IMR-90 (cell line): ENCODE results near the gene PPP1CA. TPM values are rescaled to one million over a fixed set of nuclear protein-coding genes. Genes with fewer than 3 reads are reported as not detected.

Experiments used
- ATAC-seq: fragments of 200-7000 bp; cut with Tn5 transposase; 2 replicates; pipeline ENCODE4 v1.9.1; 2020; ENCODE audit warnings: low read depth, mild to moderate bottlenecking, moderate library complexity
- BruUV-seq: library from RNA; stranded (reverse); fragments of 400-500 nt; replicated peaks from 2 replicates; lab custom pipeline; 2021; lab: Mats Ljungman, UMichigan
- CTCF ChIA-PET: fragments of 300-600 bp; formaldehyde crosslinking; extraction: SDS; loops from one replicate; lab custom pipeline; 2021; ENCODE audit warnings: antibody characterized with exemption; lab: Yijun Ruan, JAX
- POLR2A ChIA-PET: fragments of 300-600 bp; sonication (Branson Sonifier 250); formaldehyde crosslinking; loops from one replicate; lab custom pipeline; 2022; ENCODE audit warnings: antibody characterized with exemption; ENCODE audit not compliant: unreplicated experiment; lab: Charles Lee
- DNase-seq: peaks from one replicate; pipeline ENCODE4 v3.0.0; 2013
- H2AFZ ChIP-seq: replicated peaks from 2 replicates; pipeline ENCODE3; 2013; ENCODE audit warnings: low read length, mild to moderate bottlenecking; ENCODE audit not compliant: poor library complexity
- H2AK5ac ChIP-seq: 2 replicates; pipeline ENCODE4 v1.6.1; 2013; ENCODE audit warnings: low read depth, low read length, inconsistent platforms
- H2AK9ac ChIP-seq: replicated peaks from 2 replicates; pipeline ENCODE3; 2013; ENCODE audit warnings: mild to moderate bottlenecking, low read depth, low read length, moderate library complexity; ENCODE audit not compliant: poor library complexity
- H2BK120ac ChIP-seq: 2 replicates; pipeline ENCODE4 v1.6.1; 2013; ENCODE audit warnings: low read depth, low read length, inconsistent platforms
- H2BK15ac ChIP-seq: 3 replicates; pipeline ENCODE4 v1.6.1; 2013; ENCODE audit warnings: low read depth, low read length, inconsistent platforms
- H2BK20ac ChIP-seq: 2 replicates; pipeline ENCODE4 v1.6.1; 2013; ENCODE audit warnings: low read depth, mild to moderate bottlenecking, inconsistent platforms, low read length, moderate library complexity
- H2BK5ac ChIP-seq: 2 replicates; pipeline ENCODE4 v1.6.1; 2013; ENCODE audit warnings: mild to moderate bottlenecking, low read depth, low read length, inconsistent platforms; ENCODE audit not compliant: poor library complexity, severe bottlenecking
- H3K14ac ChIP-seq: replicated peaks from 2 replicates; pipeline ENCODE4 v1.6.1; 2013; ENCODE audit warnings: low read depth, low read length, inconsistent platforms
- H3K18ac ChIP-seq: 2 replicates; pipeline ENCODE4 v1.6.1; 2013; ENCODE audit warnings: low read depth, low read length, control low read depth
- H3K23ac ChIP-seq: 2 replicates; pipeline ENCODE4 v1.6.1; 2013; ENCODE audit warnings: low read depth, low read length, inconsistent platforms
- H3K27ac ChIP-seq: 2 replicates; pipeline ENCODE4 v1.5.1; 2013; ENCODE audit warnings: mild to moderate bottlenecking, control low read depth, low read length; ENCODE audit not compliant: insufficient read depth
- H3K27me3 ChIP-seq: 2 replicates; pipeline ENCODE4 v1.6.1; 2013; ENCODE audit warnings: low read length; ENCODE audit not compliant: control insufficient read depth, insufficient read depth
- H3K36me3 ChIP-seq: 2 replicates; pipeline ENCODE4 v1.6.1; 2013; ENCODE audit warnings: low read length, mixed read lengths; ENCODE audit not compliant: control insufficient read depth, insufficient read depth
- H3K4ac ChIP-seq: 2 replicates; pipeline ENCODE4 v1.6.1; 2013; ENCODE audit warnings: low read depth, low read length, inconsistent platforms
- H3K4me1 ChIP-seq: 2 replicates; pipeline ENCODE4 v1.6.1; 2013; ENCODE audit warnings: low read length, mixed read lengths; ENCODE audit not compliant: control insufficient read depth, insufficient read depth
- H3K4me2 ChIP-seq: 2 replicates; pipeline ENCODE4 v1.6.1; 2013; ENCODE audit warnings: low read depth, mild to moderate bottlenecking, control low read depth, low read length, moderate library complexity
- H3K4me3 ChIP-seq: 2 replicates; pipeline ENCODE4 v1.5.1; 2013; ENCODE audit warnings: low read depth, mild to moderate bottlenecking, control low read depth, low read length, moderate library complexity; ENCODE audit not compliant: insufficient read depth
- H3K56ac ChIP-seq: 2 replicates; pipeline ENCODE4 v1.6.1; 2013; ENCODE audit warnings: low read length, inconsistent platforms; ENCODE audit not compliant: insufficient read depth; ENCODE audit errors: extremely low read depth
- H3K79me1 ChIP-seq, 2 experiments: 2 replicates each; pipeline ENCODE4 v1.6.1; 2013; ENCODE audit warnings: low read length in 2 of 2, inconsistent platforms in 1 of 2, low read depth in 1 of 2
- H3K9ac ChIP-seq: 2 replicates; pipeline ENCODE4 v1.6.1; 2013; ENCODE audit warnings: low read depth, low read length, control low read depth
- H3K9me1 ChIP-seq: 2 replicates; pipeline ENCODE4 v1.6.1; 2013; ENCODE audit warnings: low read length, inconsistent platforms; ENCODE audit not compliant: insufficient read depth
- H3K9me3 ChIP-seq: 2 replicates; pipeline ENCODE4 v1.6.1; 2013; ENCODE audit warnings: low read length; ENCODE audit not compliant: control insufficient read depth, insufficient read depth
- H4K20me1 ChIP-seq: 2 replicates; pipeline ENCODE4 v1.6.1; 2013; ENCODE audit warnings: low read length, inconsistent platforms; ENCODE audit not compliant: insufficient read depth
- H4K5ac ChIP-seq: 2 replicates; pipeline ENCODE4 v1.6.1; 2013; ENCODE audit warnings: mild to moderate bottlenecking, low read depth, low read length, control low read depth
- H4K8ac ChIP-seq, 2 experiments: 2 replicates each; pipeline ENCODE4 v1.6.1; 2013; ENCODE audit warnings: low read depth in 2 of 2, low read length in 2 of 2, control low read depth in 1 of 2, inconsistent platforms in 1 of 2
- H4K91ac ChIP-seq: 2 replicates; pipeline ENCODE4 v1.6.1; 2013; ENCODE audit warnings: low read depth, low read length, inconsistent platforms; ENCODE audit not compliant: insufficient read depth
- CEBPB ChIP-seq: IDR thresholded peaks from 2 replicates; pipeline ENCODE4 v1.6.1; 2012; ENCODE audit warnings: low read depth, low read length, improper control_type of control experiment
- CHD1 ChIP-seq: IDR thresholded peaks from 2 replicates; pipeline ENCODE4 v1.6.1; 2012; ENCODE audit warnings: low read depth, low read length, improper control_type of control experiment
- ELK1 ChIP-seq: fragments of 150-350 bp; IDR thresholded peaks from 2 replicates; pipeline ENCODE4 v1.6.1; 2016; ENCODE audit warnings: low read depth, mild to moderate bottlenecking, low read length, moderate library complexity, borderline replicate concordance
- FOS ChIP-seq: fragments of 150-350 bp; IDR thresholded peaks from 2 replicates; pipeline ENCODE4 v1.6.1; 2016; ENCODE audit warnings: low read depth, low read length
- MAFK ChIP-seq: IDR thresholded peaks from 2 replicates; pipeline ENCODE4 v1.6.1; 2012; ENCODE audit warnings: low read depth, low read length, improper control_type of control experiment
- MAZ ChIP-seq: IDR thresholded peaks from 2 replicates; pipeline ENCODE4 v1.6.1; 2012; ENCODE audit warnings: low read depth, mild to moderate bottlenecking, low read length, improper control_type of control experiment, moderate library complexity, borderline replicate concordance
- MXI1 ChIP-seq: IDR thresholded peaks from 2 replicates; pipeline ENCODE4 v1.6.1; 2012; ENCODE audit warnings: low read depth, mild to moderate bottlenecking, low read length, moderate library complexity, borderline replicate concordance
- NFE2L2 ChIP-seq: fragments of 150-350 bp; IDR thresholded peaks from 2 replicates; pipeline ENCODE4 v1.6.1; 2016; ENCODE audit warnings: low read depth, mild to moderate bottlenecking, low read length
- RAD21 ChIP-seq: IDR thresholded peaks from 2 replicates; pipeline ENCODE4 v1.6.1; 2012; ENCODE audit warnings: low read length, improper control_type of control experiment
- RCOR1 ChIP-seq: IDR thresholded peaks from 2 replicates; pipeline ENCODE4 v1.6.1; 2012; ENCODE audit warnings: mild to moderate bottlenecking, low read length, improper control_type of control experiment; ENCODE audit not compliant: insufficient replicate concordance
- RFX5 ChIP-seq: IDR thresholded peaks from 2 replicates; pipeline ENCODE4 v1.8.0; 2012; ENCODE audit warnings: low read depth, mild to moderate bottlenecking, low read length, moderate library complexity
- SMC3 ChIP-seq: fragments of 150-350 bp; IDR thresholded peaks from 2 replicates; pipeline ENCODE4 v1.6.1; 2016; ENCODE audit warnings: low read depth, mild to moderate bottlenecking, antibody characterized with exemption, low read length, moderate library complexity
- WGBS, 2 experiments: methylation state at CpG; one replicate each; pipeline versions ENCODE4 v1.1.5 to v1.1.7; 2013; ENCODE audit warnings: missing lambda C conversion rate in 2 of 2; ENCODE audit not compliant: insufficient read length in 1 of 2; ENCODE audit errors: extremely low coverage in 2 of 2; 5-methylcytosine and 5-hydroxymethylcytosine counted together
- dilution Hi-C: fragments of 300-500 bp; cut with HindIII; formaldehyde crosslinking; loops from one replicate; pipeline ENCODE4 v1.14.3; 2018; ENCODE audit warnings: low sequenced_read_pairs; ENCODE audit not compliant: unreplicated experiment
- in situ Hi-C: fragments of 300-500 bp; cut with MboI; formaldehyde crosslinking; loops from 3 replicates; pipeline ENCODE4 v1.14.3; 2019; ENCODE audit warnings: low sequenced_read_pairs, inconsistent platforms, mixed read lengths
- intact Hi-C: fragments of 100-400 bp; cut with micrococcal nuclease; formaldehyde crosslinking; loops from 2 replicates; pipeline ENCODE4 v1.10.0; 2022
- polyA plus RNA-seq, 3 experiments: library from polyadenylated mRNA; depleted of rRNA; stranded (reverse); fragments of >200 nt; gene quantifications; 2 replicates each; pipeline ENCODE4 v1.2.3, GENCODE V29; 2012; ENCODE audit warnings: low replicate concordance in 1 of 3
- total RNA-seq: library from RNA; depleted of rRNA; stranded (reverse); fragments of >200 nt; gene quantifications from 2 replicates; pipeline ENCODE4 v1.2.3, GENCODE V29; 2012
- TF ChIP-seq, protein P1 (sequence below): conservative IDR thresholded peaks from 2 replicates; pipeline ENCODE4 v1.5.1; 2012; ENCODE audit warnings: mild to moderate bottlenecking, low read depth, low read length, improper control_type of control experiment

Gene PPP1CA
- total and polyA plus RNA-seq, 2 of the 4 experiments (the other 2 are of a cell fraction): 228 to 313 TPM

DNA sequence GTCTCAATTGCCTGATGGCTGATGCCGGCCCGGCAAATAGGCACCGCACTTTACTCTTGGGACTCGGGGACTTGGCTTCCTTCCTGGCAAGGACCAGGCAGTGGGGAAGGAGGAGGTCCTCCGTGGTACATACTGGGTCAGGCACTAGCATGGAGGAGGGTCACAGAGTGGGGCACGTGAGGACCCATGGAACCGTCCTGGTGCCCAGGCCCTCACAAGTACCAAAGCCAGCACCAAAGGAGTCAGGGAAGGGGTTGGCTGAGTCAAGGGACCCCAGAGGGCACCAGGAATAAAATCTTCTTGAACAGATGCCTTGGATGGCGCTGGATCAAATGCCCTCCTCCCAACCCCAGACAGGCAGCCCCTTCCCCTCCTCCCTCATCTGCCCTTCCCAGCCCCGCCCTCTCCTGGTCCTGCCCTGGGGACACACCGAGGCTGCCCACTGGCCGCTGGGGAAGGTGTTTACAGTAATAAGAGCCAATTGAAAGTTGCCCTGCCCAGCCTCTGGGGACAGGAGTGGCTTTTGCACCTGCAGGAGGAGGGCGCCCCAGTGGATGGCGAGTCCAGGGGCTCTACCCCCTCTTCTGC is 8.2 kb upstream of the PPP1CA start:
- CTCF ChIA-PET: no interaction called here

More for the DNA sequence above, 8.2 kb upstream of the PPP1CA start:
- Histone ChIP-seq H3K27me3 (peaks cover 57% of the 10 kb centered on the region), H2AK9ac (peak overlapping the region; percentile 37), H4K91ac (no peak overlapping the region), H2AK5ac (no peak overlapping the region; the same call in 1 of the 2 replicates), H2BK15ac (no peak overlapping the region), H2BK120ac (no peak overlapping the region), H2AFZ (no peak overlapping the region), H3K4me1 (no peaks in the 10 kb centered on the region), H3K4ac (no peak overlapping the region), H2BK20ac (no peak overlapping the region), H2BK5ac (no peak overlapping the region), H3K9me3 (no peaks in the 10 kb centered on the region), H3K18ac (no peak overlapping the region), H4K8ac (no peak overlapping the region), H3K23ac (no peak overlapping the region), H4K5ac (no peak overlapping the region), H3K9me1 (no peaks in the 10 kb centered on the region), H3K14ac (no peak overlapping the region), H3K56ac (no peak overlapping the region), H4K20me1 (no peaks in the 10 kb centered on the region), H3K9ac (no peak overlapping the region), H3K27ac (no peak overlapping the region), H3K4me3 (no peak overlapping the region), H3K79me1 (no peaks in the 10 kb centered on the region), H3K36me3 (no peaks in the 10 kb centered on the region), H3K4me2 (no peak overlapping the region)
- POLR2A ChIA-PET: no interaction called here
- DNase-seq: no peak
- in situ Hi-C loops (no loop called here), dilution Hi-C loops (no loop called here), intact Hi-C loops (no loop called here)
- WGBS, 2 experiments: no CpG with 5 or more reads among the region's 13 CpGs
- BruUV-seq: no TSS peak
- TF ChIP-seq MAFK: no peak
- no peak for TF ChIP-seq RAD21
- no peak for TF ChIP-seq MXI1
- TF ChIP-seq RCOR1: no peak
- no peak for TF ChIP-seq NFE2L2
- TF ChIP-seq FOS: no peak
- TF ChIP-seq MAZ: no peak
- no peak for TF ChIP-seq SMC3
- TF ChIP-seq CEBPB: no peak
- TF ChIP-seq RFX5: no peak
- TF ChIP-seq, protein P1, sequence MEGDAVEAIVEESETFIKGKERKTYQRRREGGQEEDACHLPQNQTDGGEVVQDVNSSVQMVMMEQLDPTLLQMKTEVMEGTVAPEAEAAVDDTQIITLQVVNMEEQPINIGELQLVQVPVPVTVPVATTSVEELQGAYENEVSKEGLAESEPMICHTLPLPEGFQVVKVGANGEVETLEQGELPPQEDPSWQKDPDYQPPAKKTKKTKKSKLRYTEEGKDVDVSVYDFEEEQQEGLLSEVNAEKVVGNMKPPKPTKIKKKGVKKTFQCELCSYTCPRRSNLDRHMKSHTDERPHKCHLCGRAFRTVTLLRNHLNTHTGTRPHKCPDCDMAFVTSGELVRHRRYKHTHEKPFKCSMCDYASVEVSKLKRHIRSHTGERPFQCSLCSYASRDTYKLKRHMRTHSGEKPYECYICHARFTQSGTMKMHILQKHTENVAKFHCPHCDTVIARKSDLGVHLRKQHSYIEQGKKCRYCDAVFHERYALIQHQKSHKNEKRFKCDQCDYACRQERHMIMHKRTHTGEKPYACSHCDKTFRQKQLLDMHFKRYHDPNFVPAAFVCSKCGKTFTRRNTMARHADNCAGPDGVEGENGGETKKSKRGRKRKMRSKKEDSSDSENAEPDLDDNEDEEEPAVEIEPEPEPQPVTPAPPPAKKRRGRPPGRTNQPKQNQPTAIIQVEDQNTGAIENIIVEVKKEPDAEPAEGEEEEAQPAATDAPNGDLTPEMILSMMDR: no peak
- no peak for TF ChIP-seq CHD1
- TF ChIP-seq ELK1: no peak
- ATAC-seq: no peak
